Measurements from ENCODE around the gene FBRSL1. TPM values are rescaled to one million over a fixed set of nuclear protein-coding genes. Genes with fewer than 3 reads are reported as not detected.

Gene FBRSL1
- total and polyA plus RNA-seq, 12 donors = 28.1 to 90.6 (median 47.0) TPM

GRCh38 chr12:132550830-132551640 lies 61.1 kb downstream of the FBRSL1 start:
- ATAC-seq = peak in 3 of 8 donors; percentile 8 to 24 (median 19)
- TF ChIP-seq CTCF (IDR thresholded peaks at IDR 0.05) = no peak

GRCh38 chr12:132551641-132552031 lies 61.7 kb downstream of the FBRSL1 start:
- no peak overlapping the region for H3K27ac ChIP-seq
- ATAC-seq = peak in 3 of 8 donors; percentile 9 to 25 (median 15)
- WGBS, 2 donors = 77 to 82% methylated on average over 16 of the region's 16 CpGs

More at GRCh38 chr12:132550830-132551640, 61.1 kb downstream of the FBRSL1 start:
- Histone ChIP-seq H3K36me3 (peaks cover 0 to 55% (median 4%) of the 10 kb centered on the region in 9 donors), H3K9me3 (no peaks in the 10 kb centered on the region), H3K4me3 (no peak overlapping the region), H3K27me3 (no peaks in the 10 kb centered on the region), H3K27ac (no peak overlapping the region), H3K4me1 (no peaks in the 10 kb centered on the region)
- DNase-seq = no peak
- WGBS, 2 donors = 84 to 88% methylated on average over 30 of the region's 30 CpGs
- intact Hi-C loops (cut with DNase I) = no loop called here

GRCh38 chr12:132554845-132555630 lies 65.1 kb downstream of the FBRSL1 start:
- Histone ChIP-seq H3K9me3 (no peaks in the 10 kb centered on the region), H3K4me3 (no peak overlapping the region), H3K4me1 (peaks cover 0 to 15% (median 9%) of the 10 kb centered on the region in 9 donors), H3K27ac (no peak overlapping the region), H3K36me3 (peaks cover 0 to 33% (median 0%) of the 10 kb centered on the region in 9 donors), H3K27me3 (peaks cover 0 to 26% (median 0%) of the 10 kb centered on the region in 7 donors)
- 94 to 96% methylated on average over 53 of the region's 53 CpGs for WGBS, 2 donors
- DNase-seq (no peak), ATAC-seq (no peak)
- intact Hi-C loops (cut with DNase I) = no loop called here
- TF ChIP-seq CTCF (IDR thresholded peaks at IDR 0.05) = peak in 2 of 9 donors; percentile 13 to 15

More at GRCh38 chr12:132551641-132552031, 61.7 kb downstream of the FBRSL1 start:
- Histone ChIP-seq H3K4me3 (no peak overlapping the region), H3K36me3 (peaks cover 0 to 55% (median 4%) of the 10 kb centered on the region in 9 donors), H3K27me3 (no peaks in the 10 kb centered on the region), H3K4me1 (no peaks in the 10 kb centered on the region), H3K9me3 (no peaks in the 10 kb centered on the region)
- no peak for TF ChIP-seq CTCF (IDR thresholded peaks at IDR 0.05)
- DNase-seq = no peak
- intact Hi-C loops (cut with DNase I) = no loop called here

- ATAC-seq (no peak), DNase-seq (no peak)
- intact Hi-C loops (cut with DNase I) = no loop called here
- Histone ChIP-seq H3K4me1 (peaks cover 3 to 20% (median 14%) of the 10 kb centered on the region in 9 donors), H3K36me3 (peaks cover 0 to 33% (median 0%) of the 10 kb centered on the region in 9 donors), H3K27me3 (peaks cover 0 to 32% (median 0%) of the 10 kb centered on the region in 7 donors), H3K4me3 (no peak overlapping the region), H3K27ac (no peak overlapping the region), H3K9me3 (no peaks in the 10 kb centered on the region)
- 96 to 97% methylated on average over 13 of the region's 13 CpGs for WGBS, 2 donors
- no peak for TF ChIP-seq CTCF (IDR thresholded peaks at IDR 0.05)
These were observed 65.7 kb downstream of the FBRSL1 start for GRCh38 chr12:132555686-132556085.
